ENCODE measurements around the gene ITPRIPL1. TPM values are rescaled to one million over a fixed set of nuclear protein-coding genes. Genes with fewer than 3 reads are reported as not detected.

ITPRIPL1 gene
- total RNA-seq, 1 donor from 2014 or later, result 6.1 TPM

- DNase-seq, result no peak
Measured at GRCh38 chr2:96359866-96360265, 34.7 kb downstream of the ITPRIPL1 start.

- no peak for DNase-seq
Measured at GRCh38 chr2:96361751-96362150, 36.6 kb downstream of the ITPRIPL1 start.

DNA sequence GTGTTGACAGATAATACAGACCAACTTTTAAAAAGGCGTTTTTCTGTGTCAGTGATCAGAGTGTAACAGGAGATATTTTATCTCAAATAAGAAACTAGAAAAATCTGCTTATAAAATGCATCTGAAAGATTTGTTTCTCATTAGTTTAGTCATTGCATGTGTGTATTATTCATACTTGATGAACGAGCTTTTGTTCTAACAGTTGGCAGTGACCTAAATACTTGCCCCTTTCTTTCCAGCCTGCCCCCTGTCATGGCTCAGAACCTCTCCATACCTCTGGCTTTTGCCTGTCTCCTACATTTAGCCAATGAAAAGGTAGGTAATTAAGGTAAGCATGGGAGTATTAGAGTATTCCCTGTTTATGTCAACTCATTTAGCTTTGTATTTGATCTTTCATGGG lies 44.1 kb downstream of the ITPRIPL1 start:
- DNase-seq, result no peak

GRCh38 chr2:96374211-96374951 lies 49.3 kb downstream of the ITPRIPL1 start:
- DNase-seq, result no peak

Other genes starting within 250 kb of the ITPRIPL1 start
- 2.0 TPM for gene ADRA2B, start 208.7 kb upstream of the ITPRIPL1 start, total RNA-seq
- gene ASTL, start 186.8 kb upstream of the ITPRIPL1 start, total RNA-seq, result 0.30 TPM
- 59.4 TPM for gene DUSP2, start 179.9 kb upstream of the ITPRIPL1 start, total RNA-seq
- gene STARD7, start 116.5 kb upstream of the ITPRIPL1 start, total RNA-seq, result 76.2 TPM
- 12.4 TPM for gene TMEM127, start 59.3 kb upstream of the ITPRIPL1 start, total RNA-seq
- 46.0 TPM for gene CIAO1, start 59.1 kb upstream of the ITPRIPL1 start, total RNA-seq
- 61.2 TPM for gene SNRNP200, start 19.8 kb upstream of the ITPRIPL1 start, total RNA-seq
- gene NCAPH, start 10.4 kb downstream of the ITPRIPL1 start, total RNA-seq, result 8.6 TPM
- gene NEURL3, start 180.0 kb downstream of the ITPRIPL1 start, total RNA-seq, result 0.10 TPM
- 16.2 TPM for gene ARID5A, start 211.4 kb downstream of the ITPRIPL1 start, total RNA-seq

Measured in skin of body (tissue), 2 donors.